ENCODE measurements around the gene ZNF839.
A peak's percentile ranks its signal among the peaks of the same experiment; 100 is the strongest.
"Not testable (repeated sequence)": the region's sequence is repeated elsewhere in the genome, so short reads cannot be mapped to it uniquely, and the experiment has no call there.

ZNF839 gene

GRCh38 chr14:102314242-102315011 lies 5.1 kb upstream of the ZNF839 start:
- DNase-seq (ENCODE audit: low spot score), result peak; percentile 81

- no peak for DNase-seq (ENCODE audit: low spot score)
Measured at GRCh38 chr14:102315121-102315520, 4.4 kb upstream of the ZNF839 start.

GRCh38 chr14:102316338-102316742 lies 3.2 kb upstream of the ZNF839 start:
- no peak for DNase-seq (ENCODE audit: low spot score)

GRCh38 chr14:102316743-102317563 lies 2.6 kb upstream of the ZNF839 start:
- peak; percentile 95 for DNase-seq (ENCODE audit: low spot score)

- peak; percentile 32 for DNase-seq (ENCODE audit: low spot score)
Measured at GRCh38 chr14:102317564-102318248, 1.8 kb upstream of the ZNF839 start.

- DNase-seq (ENCODE audit: low spot score), result no peak
Measured at GRCh38 chr14:102318781-102319276, 717 bp upstream of the ZNF839 start.

GRCh38 chr14:102320033-102320660 lies 601 bp downstream of the ZNF839 start:
- DNase-seq (ENCODE audit: low spot score), result peak; percentile 50

- no peak for DNase-seq (ENCODE audit: low spot score)
Measured at GRCh38 chr14:102320671-102321455, 1.3 kb downstream of the ZNF839 start.

- no peak for DNase-seq (ENCODE audit: low spot score)
Measured at GRCh38 chr14:102321456-102322422, 2.2 kb downstream of the ZNF839 start.

- peak; percentile 31 for DNase-seq (ENCODE audit: low spot score)
Measured at GRCh38 chr14:102323102-102323501, 3.6 kb downstream of the ZNF839 start.

- no peak for DNase-seq (ENCODE audit: low spot score)
Measured at GRCh38 chr14:102325791-102326345, 6.3 kb downstream of the ZNF839 start.

GRCh38 chr14:102326583-102326982 lies 7.0 kb downstream of the ZNF839 start:
- DNase-seq (ENCODE audit: low spot score), result no peak

GRCh38 chr14:102329381-102329780 lies 9.8 kb downstream of the ZNF839 start:
- not testable (repeated sequence) for DNase-seq (ENCODE audit: low spot score)

- no peak for DNase-seq (ENCODE audit: low spot score)
Measured at GRCh38 chr14:102330806-102331205, 11.3 kb downstream of the ZNF839 start.

GRCh38 chr14:102333390-102333789 lies 13.8 kb downstream of the ZNF839 start:
- no peak for DNase-seq (ENCODE audit: low spot score)

GRCh38 chr14:102333795-102334705 lies 14.5 kb downstream of the ZNF839 start:
- DNase-seq (ENCODE audit: low spot score), result no peak

- no peak for DNase-seq (ENCODE audit: low spot score)
Measured at GRCh38 chr14:102335163-102335562, 15.6 kb downstream of the ZNF839 start.

- DNase-seq (ENCODE audit: low spot score), result no peak
Measured at GRCh38 chr14:102338724-102339123, 19.2 kb downstream of the ZNF839 start.

GRCh38 chr14:102341566-102341965 lies 22.0 kb downstream of the ZNF839 start:
- DNase-seq (ENCODE audit: low spot score), result no peak

All from CD4-positive, alpha-beta T cell treated with Interleukin-2 at 100 ng/mL for 4 hours (primary cell).